GM21737 (cell line): ENCODE results near the gene TMEM63C.

ENCODE experiments used
- ATAC-seq: cut with Tn5 transposase; IDR thresholded peaks from one replicate; pipeline ENCODE4 v1.9.1; 2021; ENCODE audit warnings: mild to moderate bottlenecking, moderate library complexity; ENCODE audit not compliant: unreplicated experiment

Gene TMEM63C

DNA sequence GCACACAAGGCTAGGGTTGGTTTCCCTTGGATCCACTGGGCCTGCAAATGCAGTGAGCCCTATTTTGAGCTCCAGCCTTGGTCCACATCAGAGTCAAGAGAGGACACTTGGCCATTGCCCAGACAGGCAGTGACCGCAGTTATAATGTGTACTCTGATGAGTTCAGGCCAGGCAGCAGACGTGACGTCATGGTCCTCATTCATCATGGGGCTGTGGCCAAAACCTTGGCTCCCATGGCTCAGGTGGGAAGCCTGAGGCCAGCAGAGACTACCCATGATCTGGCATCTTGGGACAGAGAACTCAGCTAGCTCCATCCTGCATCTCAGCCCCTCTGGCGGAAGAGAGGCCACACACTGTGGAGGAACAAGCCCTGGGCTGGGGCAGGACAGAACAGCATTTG, 16.4 kb downstream of the TMEM63C start:
- ATAC-seq = no peak

DNA sequence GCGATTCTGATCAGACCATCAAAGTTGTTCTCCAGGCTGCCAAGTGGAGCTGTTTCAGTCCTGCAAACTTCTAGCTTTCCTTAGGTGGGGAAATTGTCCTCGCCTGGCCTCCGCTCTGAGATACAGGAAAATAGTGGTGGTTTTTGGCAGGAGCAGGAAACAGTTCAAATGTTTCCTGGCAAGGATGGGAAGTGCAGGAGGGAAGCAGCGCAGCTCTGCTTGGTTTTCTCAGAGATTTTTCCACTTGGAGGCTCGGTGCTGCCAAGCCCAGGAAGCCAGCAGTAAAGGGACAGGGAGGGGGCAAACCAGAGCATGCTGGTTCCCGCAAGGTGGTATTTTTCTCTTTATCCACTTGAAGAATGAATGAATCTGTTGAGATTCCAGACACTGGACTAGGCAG, 17.0 kb downstream of the TMEM63C start:
- no peak for ATAC-seq

DNA sequence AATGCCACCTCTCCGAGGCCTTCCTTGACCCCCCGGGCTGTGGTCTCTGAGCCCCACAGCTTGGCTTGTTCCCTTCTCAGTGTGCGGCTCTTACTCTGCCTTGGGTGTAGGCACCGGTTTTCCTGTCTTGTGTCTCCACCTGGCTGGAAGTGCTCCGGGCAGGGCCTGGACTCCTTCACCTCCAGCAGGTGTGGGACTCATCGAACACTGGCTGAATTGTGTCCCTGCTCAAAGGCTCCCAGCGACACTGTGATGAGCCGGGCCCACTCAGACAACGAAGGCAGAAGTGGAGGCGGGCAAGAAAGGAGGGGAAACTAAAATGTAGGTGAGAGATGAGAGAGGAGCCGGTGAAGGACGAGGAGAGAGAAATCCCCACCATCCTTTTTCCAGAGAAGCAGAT, 18.0 kb downstream of the TMEM63C start:
- ATAC-seq = no peak

DNA sequence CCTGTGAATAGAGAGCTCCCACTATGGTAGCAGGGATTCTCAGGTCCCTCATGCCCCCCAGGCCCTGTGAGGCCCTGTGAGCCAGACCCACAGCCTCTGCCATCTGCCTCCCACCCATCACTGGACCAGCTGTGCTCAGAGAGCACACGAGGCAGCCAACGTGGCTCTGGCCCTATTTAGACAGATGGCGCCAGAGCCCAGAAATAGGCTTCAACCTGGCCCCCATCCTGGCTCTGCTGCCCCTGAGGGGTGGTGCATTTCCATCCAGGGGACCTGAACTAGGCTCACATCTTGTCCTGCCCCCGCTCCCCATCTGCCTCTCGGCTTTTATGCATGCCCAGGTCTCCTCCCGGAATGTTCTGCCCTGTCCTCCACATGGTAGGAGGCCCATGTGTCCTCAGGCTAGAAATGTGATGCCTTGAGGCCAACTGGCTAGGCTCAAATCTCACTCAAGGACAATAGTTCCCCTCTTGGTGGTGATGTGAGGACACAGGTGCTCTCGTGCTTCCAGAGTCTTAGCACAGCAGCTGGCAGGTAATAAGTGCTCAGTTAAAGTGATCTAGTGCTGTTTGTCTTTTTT, 18.9 kb downstream of the TMEM63C start:
- no peak for ATAC-seq

DNA sequence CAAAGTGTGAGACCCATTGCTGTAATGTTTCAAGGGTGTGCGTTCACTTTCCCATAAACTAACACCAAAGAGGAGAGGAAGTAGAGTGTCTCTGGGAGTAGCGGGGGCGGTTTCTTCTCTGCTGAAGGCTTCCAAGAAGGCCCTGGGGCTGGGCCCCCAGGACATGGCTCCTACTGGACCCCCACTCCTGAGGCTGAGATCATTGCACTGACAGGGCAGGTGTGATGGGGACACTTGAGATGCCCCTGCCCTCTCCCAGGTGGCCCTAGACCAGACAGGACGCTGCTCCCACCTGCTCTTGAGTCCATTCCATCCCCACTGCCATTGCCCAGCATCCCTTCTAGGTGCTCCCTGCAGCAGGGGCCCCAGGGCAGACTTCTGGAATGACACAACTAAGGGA, 20.1 kb downstream of the TMEM63C start:
- ATAC-seq = no peak

DNA sequence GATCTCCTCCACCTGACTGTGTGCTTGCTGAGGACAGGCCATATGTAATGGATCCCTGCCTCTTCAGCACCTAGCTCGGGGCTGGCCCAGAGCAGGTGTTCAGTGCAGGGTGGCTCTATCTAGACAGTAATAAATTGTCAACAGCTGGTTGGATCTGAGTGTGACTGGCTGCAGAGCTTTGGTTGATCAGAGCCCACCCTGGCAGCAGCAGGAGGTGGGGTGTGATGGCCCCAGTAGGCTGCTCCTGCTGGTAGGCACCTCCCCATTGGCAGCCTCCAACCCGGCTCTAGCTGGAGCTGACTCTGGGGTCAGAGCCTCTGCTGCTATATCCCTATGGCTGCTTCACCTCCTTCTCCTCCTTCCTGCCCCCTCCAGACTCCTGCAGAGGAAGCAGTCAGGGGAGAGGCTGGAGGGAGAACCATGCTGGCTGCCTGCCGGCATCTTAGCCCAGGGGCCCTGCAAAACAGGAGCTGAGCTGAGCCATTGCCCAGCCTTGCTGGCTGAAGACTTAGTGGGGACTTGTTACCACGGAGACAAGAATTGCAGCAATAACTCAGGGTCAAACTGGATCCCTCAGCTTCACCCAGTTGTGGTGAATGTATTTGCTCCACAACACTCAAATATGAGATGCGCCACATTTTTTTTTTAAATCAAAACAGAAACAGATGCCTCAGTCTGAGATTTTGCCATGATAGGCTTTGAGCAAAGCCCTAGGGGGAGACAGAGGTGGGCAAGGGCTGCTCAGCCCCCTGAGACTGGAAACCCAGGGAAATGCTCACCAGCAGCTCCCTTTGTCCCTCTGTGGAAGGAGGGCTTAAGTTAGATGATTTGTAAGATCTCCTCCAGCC, 22.2 kb downstream of the TMEM63C start:
- no peak for ATAC-seq

DNA sequence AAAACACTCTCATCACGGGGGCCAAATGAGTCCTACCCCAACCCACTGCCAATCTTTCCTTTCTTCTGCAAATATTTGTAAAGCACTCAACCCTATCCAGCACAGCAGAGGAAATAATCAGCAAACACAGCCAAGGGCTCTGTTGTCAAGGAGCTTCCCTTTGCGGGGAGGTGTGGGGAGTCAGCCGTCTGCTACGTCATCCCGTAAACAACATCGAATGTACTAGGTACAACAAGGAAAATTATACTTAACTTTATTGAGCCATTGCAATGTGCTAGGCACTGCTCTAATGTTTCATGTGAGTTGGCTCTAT, 22.8 kb downstream of the TMEM63C start:
- ATAC-seq = no peak

DNA sequence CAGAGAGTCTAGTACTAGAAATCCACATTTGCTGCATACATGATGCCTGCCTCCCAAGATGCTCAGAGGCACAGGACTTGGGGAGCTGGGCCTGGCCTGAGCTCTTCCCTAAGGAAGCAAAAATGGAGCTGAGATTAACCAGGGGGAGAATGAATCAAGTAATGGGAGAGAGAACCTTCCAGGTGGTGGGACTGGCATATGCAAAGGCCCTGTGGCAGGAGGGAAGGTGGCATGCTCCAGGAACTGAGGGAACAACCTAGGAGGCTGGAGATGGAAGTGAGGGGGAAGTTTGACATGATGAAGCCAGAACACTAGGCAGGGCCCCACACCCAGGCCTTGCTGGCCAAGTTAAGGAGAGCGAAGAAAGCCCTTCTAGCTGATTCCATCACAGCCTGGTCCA, 23.3 kb downstream of the TMEM63C start:
- no peak for ATAC-seq

DNA sequence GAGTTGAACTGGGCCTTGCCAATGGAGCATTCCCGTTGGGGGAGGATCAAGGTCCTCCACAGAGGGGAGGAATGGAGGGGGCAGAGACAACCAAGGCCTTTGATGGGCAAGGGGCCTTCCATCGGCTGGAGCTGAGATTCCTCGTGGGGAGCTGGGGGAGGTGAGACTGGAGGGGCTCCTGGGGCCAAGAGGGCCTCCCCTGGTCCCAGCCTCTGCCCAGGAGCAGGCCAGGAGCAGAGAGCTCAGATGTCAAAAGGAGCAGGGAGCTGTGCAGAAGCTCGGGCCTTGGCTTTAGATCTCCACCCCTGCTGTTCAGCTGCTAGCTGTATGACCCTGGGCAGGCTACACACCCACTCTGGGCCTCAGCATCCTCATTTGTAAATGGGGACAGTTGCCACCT, 24.0 kb downstream of the TMEM63C start:
- no peak for ATAC-seq

DNA sequence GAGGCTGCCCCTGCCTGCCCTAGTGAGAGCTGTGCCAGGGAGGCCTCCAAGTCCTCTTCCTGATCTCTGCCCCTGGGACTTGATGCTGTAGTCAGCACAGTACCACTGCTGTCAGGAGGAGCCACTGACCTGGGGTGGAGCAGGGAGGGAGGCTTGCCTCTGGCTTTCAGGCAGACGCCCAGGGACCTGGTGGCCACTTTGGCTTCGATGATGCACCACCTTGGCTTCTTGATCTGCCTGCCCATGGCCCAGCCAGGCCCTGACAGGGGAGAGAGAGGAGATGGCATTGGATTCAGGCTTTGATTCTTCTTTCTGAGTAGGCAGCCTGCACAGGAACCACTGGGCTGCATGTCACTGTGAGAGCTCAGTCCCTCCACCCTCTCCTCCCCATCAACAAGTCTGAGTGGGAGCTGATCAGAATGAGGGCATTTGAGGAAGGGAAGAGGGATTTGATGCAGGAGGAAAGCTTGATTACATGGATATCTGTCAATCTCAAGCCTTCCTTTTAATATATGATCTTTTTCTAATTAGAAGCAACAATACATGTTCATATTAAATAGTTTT, 24.7 kb downstream of the TMEM63C start:
- ATAC-seq = no peak

DNA sequence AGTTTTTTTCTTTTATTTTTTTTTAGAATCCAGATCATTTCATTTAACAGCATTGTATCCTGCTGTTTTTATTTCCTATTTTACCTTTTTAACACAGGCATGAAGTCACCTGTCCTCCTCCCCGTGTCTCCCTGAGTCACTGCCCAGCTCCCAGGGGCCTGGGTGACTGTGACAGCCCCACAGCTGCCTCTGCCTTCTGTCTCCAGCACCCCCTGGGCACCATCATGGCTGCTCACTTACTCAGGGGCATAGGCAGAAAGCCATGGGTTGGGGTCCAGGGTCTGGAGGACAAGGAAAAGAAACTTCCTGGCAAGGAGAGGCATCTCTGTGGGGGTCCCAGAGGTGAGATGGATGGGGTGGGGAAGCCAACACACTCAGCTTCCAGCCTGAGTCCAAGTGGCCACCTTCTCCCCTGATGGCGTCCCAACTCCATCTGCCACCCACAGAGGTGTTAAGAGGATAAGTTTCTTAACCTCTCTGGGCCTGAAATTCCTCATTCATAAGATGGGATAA, 25.3 kb downstream of the TMEM63C start:
- ATAC-seq = no peak

DNA sequence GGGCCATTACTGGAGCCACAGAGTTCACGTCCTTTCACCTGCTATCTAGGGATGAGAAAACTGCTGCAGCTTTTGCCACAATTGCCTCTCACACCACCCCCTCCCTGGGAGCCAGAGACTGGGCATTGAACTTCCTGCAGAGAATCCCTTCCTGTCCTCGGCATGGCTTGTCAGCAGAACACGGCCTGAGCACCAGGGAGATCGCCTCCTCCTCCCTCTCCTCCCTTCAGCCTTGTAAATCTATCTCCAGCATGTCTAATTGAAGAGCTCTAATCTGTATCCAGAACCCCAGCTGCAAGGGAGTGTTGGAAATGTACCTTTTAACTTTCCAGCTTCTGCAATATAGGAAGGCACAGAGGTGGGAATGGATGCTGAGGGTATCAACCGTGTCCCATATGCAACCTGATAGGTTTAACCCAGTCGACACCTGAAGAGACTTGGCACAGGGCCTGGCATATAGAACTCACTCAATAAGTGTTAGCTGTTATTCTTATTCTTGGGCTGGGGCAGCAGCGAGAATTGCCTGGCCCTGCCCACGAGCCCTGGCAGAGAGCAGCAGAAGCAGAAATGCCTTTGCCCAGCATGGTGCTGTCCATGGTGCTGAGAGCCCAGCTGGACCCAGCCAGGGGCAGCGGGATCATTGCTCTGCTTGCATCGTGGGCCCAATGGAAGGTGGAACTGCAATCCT, 26.8 kb downstream of the TMEM63C start:
- ATAC-seq = no peak

DNA sequence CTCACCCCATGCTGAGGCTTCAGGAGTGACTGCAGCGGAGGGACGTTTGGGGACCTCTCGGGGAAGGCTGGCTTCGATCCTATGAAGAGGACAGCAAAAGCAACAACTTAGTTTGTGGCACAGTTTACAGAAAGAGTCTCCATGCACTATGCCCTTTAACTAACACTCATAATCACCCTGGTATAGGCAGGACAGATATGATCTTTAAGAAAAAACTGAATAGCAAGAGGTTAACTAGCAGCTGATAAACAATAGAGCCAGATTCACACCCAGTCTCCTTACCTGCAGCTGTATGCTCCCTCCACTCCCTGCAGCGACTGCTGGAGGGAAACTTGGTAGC, 27.4 kb downstream of the TMEM63C start:
- no peak for ATAC-seq

DNA sequence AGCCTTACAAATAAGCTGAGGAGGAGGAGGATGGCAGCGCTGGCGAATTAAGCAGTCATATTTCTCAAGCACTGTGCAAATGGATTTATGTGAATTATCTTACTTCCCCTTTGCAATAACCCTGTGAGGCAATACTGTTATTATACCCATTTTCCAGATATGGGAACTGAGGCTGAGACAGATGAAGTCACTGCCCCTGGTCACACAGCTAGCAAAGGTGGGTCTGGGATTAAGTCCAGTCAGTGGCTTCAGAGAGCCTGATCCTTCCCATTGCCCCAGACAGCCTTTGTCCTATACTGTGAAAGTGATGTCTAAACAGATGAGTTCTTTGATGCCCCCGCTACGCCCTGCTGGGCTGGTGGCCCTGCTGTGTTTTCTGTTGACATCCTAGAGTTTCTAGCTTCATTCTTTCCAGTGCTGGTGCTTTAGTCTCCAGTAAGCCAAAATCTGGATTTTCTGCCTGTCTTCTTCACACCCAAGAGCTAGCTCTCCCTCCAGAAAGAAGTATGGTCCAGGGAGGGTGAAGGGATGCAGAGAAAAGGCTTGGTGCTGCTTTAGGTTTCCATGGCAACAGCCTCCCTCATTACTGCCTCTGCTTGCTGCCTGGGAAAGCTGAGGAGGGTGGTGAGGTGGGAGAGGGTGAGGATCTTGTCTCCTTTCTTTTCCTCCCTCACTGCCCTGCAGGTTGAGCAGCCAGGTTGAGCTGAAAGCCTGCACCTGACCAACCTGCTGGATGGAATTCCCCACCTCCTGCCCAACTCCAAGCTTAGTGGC, 30.7 kb downstream of the TMEM63C start:
- no peak for ATAC-seq

DNA sequence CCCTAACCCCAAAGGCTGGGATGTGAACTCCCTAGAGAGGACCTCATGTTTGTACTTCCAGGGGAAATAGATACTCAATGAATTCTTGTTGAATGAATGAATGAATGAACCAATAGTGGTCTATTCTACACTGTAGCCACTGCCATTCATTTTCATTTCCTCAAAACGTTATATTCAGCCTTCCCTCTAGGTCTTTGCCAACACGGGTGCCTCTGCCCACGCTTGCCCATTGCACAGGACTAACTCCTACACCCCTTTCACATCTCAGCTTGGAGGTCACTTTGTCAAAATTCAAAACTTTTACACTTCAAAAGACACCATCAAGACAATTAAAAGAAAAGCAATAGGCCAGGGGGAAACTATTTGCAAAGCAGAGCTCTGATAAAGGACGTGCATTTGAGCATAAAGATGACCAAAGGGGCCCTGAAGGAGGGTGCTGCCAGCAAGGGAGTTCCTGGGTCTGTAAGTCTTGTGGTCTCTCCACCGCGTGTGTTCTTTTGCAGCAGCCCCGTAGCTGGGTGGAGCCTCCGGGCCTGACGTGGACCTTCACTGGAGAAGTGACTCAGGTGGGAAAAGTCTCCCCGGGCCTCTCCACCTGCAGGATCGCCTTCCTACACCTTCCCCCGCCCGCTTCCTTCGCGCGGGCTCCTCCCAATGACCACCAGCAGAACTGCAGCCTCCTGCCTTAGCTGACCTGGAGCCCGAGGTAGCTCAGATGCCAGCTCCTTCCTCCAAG, 31.5 kb downstream of the TMEM63C start:
- ATAC-seq = no peak

DNA sequence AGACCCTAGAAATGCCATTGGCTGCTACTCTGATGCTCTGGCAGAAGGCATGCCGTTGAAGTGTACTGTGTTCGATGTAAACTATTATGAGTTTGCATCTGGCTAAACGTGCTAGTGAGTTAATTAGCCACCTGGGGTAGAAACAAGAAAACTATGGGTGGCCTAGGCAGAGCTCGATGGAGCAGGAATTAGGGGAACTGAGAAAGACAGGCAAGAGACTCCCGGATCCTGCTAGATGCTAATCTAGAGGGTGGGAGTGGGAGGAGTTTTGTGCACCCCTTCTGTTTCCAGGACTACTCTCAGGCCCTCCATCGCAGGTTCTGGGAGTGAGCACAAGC, 32.0 kb downstream of the TMEM63C start:
- ATAC-seq = no peak

DNA sequence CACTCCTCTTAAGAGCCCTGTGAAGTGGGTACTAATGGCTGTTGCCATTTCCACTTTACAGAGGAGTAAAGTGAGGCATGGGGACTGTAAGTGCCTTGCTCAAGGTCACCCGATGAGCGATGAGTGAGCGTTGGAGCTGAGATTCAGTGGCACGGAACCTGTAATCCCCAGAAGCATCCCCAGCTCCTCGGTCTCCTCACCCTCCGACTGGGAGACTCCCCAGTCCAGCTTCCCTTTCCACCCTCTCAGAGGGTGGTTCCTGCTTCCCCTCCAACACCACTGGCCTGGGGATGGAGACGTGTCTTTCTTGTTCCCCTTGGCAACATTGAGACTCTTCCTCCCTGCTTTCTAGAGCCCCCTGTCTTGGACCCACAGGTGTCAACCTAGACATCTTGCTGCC, 32.6 kb downstream of the TMEM63C start:
- no peak for ATAC-seq

DNA sequence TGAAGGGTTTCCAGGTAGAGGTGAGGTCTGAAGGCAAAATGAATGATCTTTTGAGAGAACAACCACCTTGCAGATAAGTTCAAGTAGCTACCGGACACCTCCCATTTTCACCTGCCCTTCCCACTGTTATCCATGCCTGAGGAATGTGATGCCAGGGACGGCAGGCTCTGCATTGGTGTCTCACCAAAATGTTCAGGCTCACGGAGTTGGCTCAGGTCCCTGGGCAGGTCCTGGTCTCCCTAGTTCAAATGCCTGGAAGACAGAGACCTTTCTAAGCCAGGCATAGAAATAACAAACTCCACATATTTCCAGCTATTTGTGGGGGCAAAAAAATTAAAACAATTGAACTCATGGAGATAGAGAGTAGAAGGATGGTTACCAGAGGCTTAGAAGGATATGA, 36.0 kb downstream of the TMEM63C start:
- ATAC-seq = no peak

DNA sequence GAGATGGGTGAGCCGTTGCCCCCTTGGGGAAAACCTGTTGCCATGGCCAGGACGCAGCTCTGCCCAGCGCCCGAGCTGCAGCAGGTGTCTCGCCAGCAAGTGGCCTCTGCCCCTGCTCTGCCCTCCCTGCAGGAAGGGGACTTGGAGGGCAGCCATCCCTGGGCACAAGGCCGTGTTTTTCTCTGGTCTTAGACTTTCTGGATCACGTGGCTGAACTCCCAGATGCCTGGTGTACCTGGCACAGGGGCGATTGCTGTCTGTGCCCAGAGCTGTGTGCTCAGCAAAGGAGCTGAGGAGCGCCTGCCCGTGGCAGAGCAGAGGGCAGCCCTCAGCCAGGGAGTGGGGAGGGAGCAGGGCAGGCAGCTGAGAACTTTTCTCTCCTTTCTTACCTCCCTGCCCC, 38.0 kb downstream of the TMEM63C start:
- ATAC-seq = no peak

DNA sequence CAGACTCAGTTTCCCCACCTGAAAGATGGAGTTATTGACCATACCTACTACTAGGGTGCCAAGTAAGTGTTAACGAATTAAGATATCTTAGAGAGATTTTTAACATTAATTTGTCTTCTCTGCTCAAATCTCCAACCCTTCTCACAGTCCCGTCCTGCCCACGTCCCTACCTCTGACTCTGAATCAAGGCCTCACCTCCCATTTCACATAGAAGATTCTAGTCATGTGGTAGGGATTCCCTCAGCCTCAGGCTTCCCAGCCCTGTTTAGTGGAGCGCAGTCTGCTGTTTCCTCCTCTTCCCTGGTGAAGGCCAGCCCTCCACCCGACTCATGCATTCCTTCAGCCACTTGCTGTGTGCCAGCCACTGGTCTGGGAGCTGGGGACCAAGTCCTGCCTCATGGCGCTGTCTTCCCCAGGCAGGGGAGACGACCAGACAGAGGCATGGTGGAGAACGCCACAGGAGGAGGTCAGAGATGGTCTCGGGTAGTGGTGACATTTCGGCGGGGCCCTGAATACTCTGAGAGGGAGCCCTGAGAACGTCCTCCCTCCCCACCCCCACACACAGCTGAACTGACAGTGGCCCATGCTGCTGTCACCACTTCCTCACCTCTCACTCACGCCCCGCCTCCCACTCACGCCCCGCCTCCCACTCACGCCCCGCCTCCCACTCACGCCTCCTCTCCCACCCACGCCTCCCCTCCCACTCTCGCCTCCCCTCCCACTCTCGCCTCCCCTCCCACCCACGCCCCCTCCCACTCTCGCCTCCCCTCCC, 38.8 kb downstream of the TMEM63C start:
- ATAC-seq = no peak
